Duodenal mucosa (tissue), 2 donors: ENCODE results near the gene TMEM255B.

Source experiments
- H3K27ac ChIP-seq: one replicate; pipeline ENCODE4 v1.7.0; 2013; ENCODE audit warnings: low read depth, low read length
- H3K27me3 ChIP-seq, 2 donors: one replicate each; pipeline ENCODE4 v1.7.0; 2013; ENCODE audit warnings: low read length in 2 of 2, control low read depth in 1 of 2; ENCODE audit not compliant: insufficient read depth in 2 of 2, control insufficient read depth in 1 of 2
- H3K36me3 ChIP-seq, 2 donors: one replicate each; pipeline ENCODE4 v1.7.0; 2013; ENCODE audit warnings: low read length in 2 of 2, control low read depth in 1 of 2; ENCODE audit not compliant: insufficient read depth in 2 of 2, control insufficient read depth in 1 of 2
- H3K4me1 ChIP-seq, 2 donors: one replicate each; pipeline ENCODE4 v1.7.0; 2013; ENCODE audit warnings: low read length in 2 of 2, control low read depth in 1 of 2; ENCODE audit not compliant: insufficient read depth in 2 of 2, control insufficient read depth in 1 of 2
- H3K4me3 ChIP-seq, 2 donors: one replicate each; pipeline ENCODE4 v1.7.0; 2013; ENCODE audit warnings: low read length in 2 of 2, low read depth in 1 of 2
- H3K9ac ChIP-seq, 2 donors: one replicate each; pipeline ENCODE4 v1.7.0; 2013; ENCODE audit warnings: low read length in 2 of 2, low read depth in 1 of 2
- H3K9me3 ChIP-seq, 2 donors: one replicate each; pipeline ENCODE4 v1.7.0; 2013; ENCODE audit warnings: low read length in 2 of 2, control low read depth in 1 of 2; ENCODE audit not compliant: control insufficient read depth in 1 of 2

Gene TMEM255B

DNA sequence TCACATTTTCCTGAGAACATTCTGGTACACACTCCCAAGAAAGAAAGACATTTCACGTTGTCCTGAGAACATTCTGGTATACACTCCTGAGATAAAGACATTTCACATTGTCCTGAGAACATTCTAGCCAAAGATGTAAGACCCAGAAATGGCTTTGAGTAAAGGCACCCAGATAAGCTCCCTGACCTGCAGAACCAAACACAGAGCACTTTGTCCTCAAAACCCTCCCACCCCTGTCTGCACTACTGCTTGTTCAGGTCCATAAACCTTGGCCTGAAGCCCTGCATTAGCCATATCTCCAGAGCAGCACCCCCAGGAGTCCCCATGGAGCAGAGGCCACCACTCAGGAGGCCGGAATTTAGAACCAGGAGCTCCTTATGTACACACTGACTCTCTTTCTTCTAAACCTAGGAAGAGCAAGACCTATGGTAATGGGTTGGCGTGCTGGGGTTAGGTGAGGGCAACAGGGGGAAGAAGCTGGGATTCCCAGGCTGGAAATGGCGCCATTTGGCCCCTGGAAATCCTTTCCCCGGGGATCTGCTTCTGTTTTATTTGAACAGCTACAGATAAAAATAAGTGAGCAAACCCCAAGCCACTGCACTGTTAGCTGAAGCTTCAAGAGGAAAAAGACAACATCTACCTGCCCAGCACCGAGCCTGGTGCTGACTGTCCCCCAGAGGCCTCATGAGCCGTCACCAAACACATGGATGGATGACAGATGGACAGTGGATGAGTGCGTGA, 91.1 kb downstream of the TMEM255B start:
- H3K27me3 ChIP-seq, result no peaks in the 10 kb centered on the region
- H3K9ac ChIP-seq, result no peak overlapping the region
- no peak overlapping the region for H3K4me3 ChIP-seq
- peaks cover 13 to 18% of the 10 kb centered on the region in 2 donors for H3K36me3 ChIP-seq
- no peaks in the 10 kb centered on the region for H3K9me3 ChIP-seq
- H3K4me1 ChIP-seq, result peaks cover 69 to 74% of the 10 kb centered on the region in 2 donors
- no peak overlapping the region for H3K27ac ChIP-seq

DNA sequence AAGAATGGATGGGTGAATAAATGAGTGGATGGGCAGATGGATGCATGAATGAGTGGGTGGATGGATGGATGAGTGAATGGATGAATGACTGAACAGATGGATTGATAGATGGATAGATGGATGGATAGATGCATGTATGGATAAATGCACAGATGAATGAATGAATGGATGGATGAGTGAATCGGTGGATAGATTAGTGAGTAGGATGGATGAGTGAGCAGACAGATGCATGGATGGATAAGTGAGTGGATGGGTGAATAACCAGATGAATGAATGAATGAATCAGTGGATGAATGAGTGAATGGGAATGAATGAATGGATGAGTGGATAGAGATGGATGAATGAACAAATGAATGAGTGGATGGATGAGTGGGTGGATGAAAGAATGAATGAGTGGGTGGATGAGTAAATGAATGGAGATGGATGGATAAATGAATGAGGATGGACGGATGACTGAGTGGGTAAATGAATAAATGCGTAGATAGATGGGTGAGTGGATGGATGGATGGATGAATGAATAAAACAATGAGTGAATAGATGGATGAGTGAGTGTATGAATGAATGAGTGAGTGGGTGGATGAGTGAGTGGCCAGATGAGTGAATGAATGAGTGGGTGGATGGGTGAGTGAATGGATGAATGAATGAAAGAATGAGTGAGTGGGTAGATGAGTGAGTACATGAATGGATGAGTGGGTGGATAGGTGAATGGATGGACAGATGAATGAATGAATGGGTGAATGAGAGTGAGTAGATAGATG, 91.9 kb downstream of the TMEM255B start:
- Histone ChIP-seq H3K36me3 (peaks cover 13 to 14% of the 10 kb centered on the region in 2 donors), H3K9ac (no peak overlapping the region), H3K4me3 (no peak overlapping the region), H3K4me1 (peaks cover 72 to 74% of the 10 kb centered on the region in 2 donors), H3K9me3 (no peaks in the 10 kb centered on the region), H3K27ac (no peak overlapping the region), H3K27me3 (no peaks in the 10 kb centered on the region)

DNA sequence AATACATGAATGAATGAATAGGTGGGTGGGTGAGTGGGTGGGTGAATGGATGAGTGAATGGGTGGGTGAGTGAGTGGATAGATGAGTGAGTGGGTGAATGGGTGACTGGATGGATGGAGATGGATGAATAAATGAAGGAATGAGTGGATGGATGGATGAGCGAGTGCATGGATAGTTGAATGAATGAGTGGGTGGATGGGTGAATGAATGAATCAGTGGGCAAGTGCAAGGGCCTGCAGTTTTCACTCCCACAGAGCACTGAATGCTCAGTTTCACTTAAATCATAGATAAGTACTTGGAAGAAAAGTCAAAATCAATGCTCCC, 92.4 kb downstream of the TMEM255B start:
- H3K4me1 ChIP-seq, result peaks cover 76% of the 10 kb centered on the region in 2 donors
- H3K4me3 ChIP-seq, result no peak overlapping the region
- no peaks in the 10 kb centered on the region for H3K27me3 ChIP-seq
- H3K9ac ChIP-seq, result no peak overlapping the region
- no peak overlapping the region for H3K27ac ChIP-seq
- H3K36me3 ChIP-seq, result peaks cover 11 to 13% of the 10 kb centered on the region in 2 donors
- H3K9me3 ChIP-seq, result no peaks in the 10 kb centered on the region

DNA sequence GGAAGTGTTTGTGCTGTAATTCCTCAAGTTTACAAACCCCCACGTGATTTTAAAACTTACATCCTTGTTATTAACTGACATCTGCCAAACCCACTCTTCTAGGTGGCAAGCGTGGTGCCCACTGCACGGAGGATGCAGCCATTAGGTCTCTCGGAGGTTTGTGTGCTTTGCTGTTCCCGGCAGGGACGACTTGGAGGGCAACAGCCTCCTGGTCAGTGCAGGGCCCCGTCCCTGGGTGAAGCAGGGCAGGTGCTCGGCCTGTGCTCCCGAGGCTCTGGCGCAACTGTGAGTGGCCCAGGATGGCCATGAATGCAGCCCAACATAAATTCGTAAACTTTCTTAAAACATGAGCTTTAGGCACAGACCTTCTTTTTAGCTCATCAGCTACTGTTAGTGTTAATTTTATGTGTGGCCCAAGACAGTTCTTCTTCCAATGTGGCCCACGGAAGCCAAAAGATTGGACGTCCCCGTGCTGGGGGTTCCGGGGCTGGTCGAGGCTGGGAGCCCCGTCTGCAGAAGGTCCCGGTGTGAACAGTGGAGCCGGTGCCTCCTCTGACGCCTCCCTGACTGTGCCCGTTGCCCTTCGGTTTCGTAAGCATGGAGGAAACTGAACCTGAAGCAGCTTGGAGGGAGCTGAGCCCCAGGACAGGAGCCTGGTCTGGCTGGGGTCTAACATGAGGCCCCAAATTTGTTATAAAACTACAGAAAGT, 93.0 kb downstream of the TMEM255B start:
- H3K4me1 ChIP-seq, result peaks cover 81% of the 10 kb centered on the region in 2 donors
- H3K9ac ChIP-seq, result no peak overlapping the region
- H3K4me3 ChIP-seq, result no peak overlapping the region
- no peak overlapping the region for H3K27ac ChIP-seq
- H3K27me3 ChIP-seq, result no peaks in the 10 kb centered on the region
- no peaks in the 10 kb centered on the region for H3K9me3 ChIP-seq
- peaks cover 5 to 10% of the 10 kb centered on the region in 2 donors for H3K36me3 ChIP-seq

DNA sequence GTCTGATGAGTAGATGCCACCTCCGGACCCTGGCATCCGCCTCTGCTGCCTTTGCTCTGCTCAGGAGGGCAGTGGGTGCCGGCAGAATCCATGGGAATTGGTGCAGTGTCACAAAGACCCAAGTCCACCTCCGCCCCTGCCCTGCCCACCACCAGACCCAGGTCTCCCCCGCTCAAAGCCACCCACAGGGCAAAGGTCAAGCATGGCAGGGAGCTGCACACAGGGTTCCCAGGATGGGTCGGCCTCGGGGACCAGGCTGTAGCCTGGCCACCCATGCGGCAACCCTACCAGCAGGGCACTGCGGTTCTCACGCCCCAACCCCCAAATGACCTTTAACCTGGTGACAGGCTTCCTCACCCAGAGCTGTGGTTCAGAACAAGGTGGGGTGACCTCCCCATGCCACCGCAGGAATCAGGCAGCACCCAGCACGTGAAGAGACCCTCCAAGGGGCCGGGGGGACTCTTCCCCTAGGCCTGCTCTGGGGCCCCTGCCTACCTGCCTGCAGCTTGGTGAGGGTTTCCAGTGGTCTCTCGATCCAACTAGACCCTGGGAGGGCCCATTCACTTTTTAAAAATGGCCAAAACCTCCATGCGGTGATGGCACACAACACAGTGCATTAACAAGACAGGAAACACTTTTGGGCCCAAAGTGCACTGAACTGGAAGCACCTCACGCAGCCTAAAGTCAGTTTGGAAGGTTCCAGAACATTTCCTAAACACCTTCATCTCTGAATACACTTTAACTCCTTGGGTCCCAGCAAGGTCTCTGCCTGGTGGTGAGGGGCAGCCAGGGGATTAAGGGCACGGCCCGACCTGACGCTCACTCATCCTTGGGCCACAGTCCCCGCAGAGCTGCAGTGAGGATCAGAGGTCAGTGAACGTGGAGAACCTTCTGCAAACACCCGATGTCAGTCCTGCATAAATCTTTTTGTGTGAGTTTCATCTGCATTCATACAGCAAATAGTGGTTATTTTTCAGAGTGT, 93.8 kb downstream of the TMEM255B start:
- H3K27ac ChIP-seq, result no peak overlapping the region
- peak overlapping the region in 1 of 2 donors; percentile 2 for H3K9ac ChIP-seq

DNA sequence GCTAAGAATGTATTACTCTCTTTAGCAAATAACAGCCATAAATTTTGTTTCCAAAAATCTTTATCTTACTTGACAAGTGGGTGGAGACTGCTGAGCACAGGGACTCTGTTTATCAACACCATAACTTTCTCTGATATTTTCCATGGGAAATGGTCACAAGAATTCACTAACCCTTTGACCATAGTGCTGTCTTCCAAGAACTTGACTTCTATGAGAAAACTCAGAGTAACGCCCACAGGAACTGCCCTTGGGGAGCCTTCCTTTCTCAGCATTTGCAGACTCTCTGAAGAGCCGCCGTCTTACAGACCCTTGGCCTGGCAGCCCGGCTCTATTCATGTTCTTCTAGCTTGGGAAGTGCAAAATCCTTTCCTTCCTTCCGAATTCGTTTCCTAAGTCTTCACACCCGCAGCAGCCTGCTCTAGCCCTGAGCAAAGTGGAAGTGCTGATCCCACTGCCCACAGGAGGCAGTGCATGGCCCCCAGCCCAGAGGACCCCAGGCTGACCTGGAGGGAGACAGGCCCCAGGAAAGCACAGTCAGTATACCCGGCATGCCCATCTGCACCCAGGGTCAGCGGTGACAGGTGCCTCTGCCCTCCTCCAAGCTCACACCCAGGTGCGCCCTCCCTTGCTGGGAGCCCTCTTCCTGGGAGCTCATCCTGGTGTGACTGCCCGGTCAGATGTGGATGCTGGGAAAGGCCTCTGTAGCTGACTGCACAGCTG, 94.7 kb downstream of the TMEM255B start:
- Histone ChIP-seq H3K27me3 (no peaks in the 10 kb centered on the region), H3K36me3 (peaks cover 0 to 9% of the 10 kb centered on the region in 2 donors), H3K4me3 (peak overlapping the region in 1 of 2 donors; percentile 41), H3K4me1 (peaks cover 85 to 91% of the 10 kb centered on the region in 2 donors), H3K9me3 (no peaks in the 10 kb centered on the region), H3K9ac (peak overlapping the region in 1 of 2 donors; percentile 2), H3K27ac (no peak overlapping the region)

More for the DNA sequence above, 93.8 kb downstream of the TMEM255B start:
- H3K9me3 ChIP-seq, result no peaks in the 10 kb centered on the region
- H3K4me1 ChIP-seq, result peaks cover 88 to 89% of the 10 kb centered on the region in 2 donors
- no peaks in the 10 kb centered on the region for H3K27me3 ChIP-seq
- no peak overlapping the region for H3K4me3 ChIP-seq
- H3K36me3 ChIP-seq, result peaks cover 3% of the 10 kb centered on the region in 2 donors

DNA sequence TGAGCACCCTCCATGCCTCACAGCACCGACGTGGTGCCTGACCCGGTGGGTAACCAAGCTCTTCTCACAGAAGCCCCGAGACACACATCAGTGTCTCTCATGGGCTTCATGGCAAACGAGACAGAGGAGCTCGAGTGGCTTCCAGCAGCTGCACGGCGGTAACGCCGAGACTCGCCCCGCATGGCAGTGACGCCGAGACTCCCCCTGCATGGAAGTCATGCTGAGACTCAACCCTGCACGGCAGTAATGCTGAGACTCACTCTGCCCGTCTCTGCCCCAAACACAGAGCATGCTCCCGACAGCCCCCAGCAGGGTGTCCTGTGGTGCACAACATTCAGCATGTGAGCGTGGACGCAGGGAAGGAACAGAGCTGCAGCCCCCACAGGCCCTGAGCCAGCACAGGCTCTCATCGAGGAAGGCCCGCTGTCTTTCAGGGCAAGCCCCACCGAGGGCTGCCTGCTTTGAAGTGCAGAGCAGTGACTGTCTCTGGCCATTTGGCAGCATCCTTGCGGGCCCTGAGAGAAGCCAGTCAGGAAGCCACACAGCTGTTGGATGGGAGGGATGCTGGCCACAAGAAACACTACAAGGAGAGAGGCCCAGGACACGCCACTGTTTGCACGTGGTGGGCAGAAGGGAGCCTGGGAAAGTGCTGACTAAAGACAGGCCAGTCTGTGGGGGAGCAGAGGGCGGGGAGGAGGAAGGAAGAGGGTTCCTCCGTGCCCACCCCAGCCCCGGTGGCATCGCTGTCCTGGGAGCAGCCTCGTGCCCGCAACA, 95.4 kb downstream of the TMEM255B start:
- peak overlapping the region in 1 of 2 donors; percentile 2 for H3K9ac ChIP-seq
- peaks cover 0 to 16% of the 10 kb centered on the region in 2 donors for H3K36me3 ChIP-seq
- H3K27me3 ChIP-seq, result no peaks in the 10 kb centered on the region
- H3K4me1 ChIP-seq, result peaks cover 81 to 91% of the 10 kb centered on the region in 2 donors
- peak overlapping the region in 1 of 2 donors; percentile 41 for H3K4me3 ChIP-seq
- no peak overlapping the region for H3K27ac ChIP-seq
- H3K9me3 ChIP-seq, result no peaks in the 10 kb centered on the region

DNA sequence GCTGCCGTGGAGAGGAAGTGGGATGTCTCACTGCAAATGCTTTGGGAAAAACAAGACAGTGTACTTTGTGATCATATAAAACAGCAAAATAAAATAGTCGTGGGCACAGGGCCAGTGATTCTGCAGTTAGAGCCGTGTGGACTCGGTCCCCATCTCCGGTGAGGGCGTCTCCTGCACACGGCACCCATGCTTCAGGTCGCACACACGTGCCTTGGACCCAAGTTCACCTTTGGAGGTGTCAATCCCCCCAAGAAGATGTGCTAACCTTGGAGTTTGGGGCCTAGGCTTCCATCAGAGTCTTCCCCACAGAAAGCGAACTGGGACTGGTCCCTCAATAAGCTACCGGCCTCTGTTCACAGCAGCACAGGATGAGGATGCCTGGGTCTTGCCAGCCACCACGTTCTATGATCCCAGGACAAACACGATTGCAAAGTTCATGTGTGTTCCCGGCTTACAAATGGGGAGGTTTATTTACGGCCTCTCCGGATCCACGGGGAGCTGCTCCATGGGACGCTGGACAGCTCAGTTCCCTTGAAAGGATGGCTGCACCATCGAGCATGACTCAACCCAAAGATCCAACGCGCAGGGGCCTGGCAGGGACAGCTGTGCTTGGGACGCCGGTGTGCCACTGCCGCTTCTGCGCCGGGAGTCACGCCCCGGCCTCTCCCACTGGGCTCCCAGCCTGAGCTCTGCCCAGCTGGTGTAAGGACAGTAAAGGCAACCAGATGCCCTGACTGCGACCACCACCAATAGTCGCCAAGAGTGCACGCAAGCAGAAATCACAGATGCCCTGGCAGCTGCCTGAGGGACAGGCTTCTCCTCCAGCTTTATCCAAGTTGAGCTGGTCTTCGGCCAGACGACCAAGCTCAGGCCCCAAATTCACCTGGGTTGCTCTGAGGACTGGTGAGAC, 96.2 kb downstream of the TMEM255B start:
- Histone ChIP-seq H3K27ac (no peak overlapping the region), H3K4me1 (peaks cover 81 to 91% of the 10 kb centered on the region in 2 donors), H3K9ac (no peak overlapping the region)

More for the DNA sequence above, 96.2 kb downstream of the TMEM255B start:
- Histone ChIP-seq H3K9me3 (no peaks in the 10 kb centered on the region), H3K27me3 (no peaks in the 10 kb centered on the region), H3K4me3 (peak overlapping the region in 1 of 2 donors; percentile 9), H3K36me3 (peaks cover 0 to 17% of the 10 kb centered on the region in 2 donors)
